ENCODE results near the gene NFYC.
"Not testable (repeated sequence)": the region's sequence is repeated elsewhere in the genome, so short reads cannot be mapped to it uniquely, and the experiment has no call there.

Gene NFYC

DNA sequence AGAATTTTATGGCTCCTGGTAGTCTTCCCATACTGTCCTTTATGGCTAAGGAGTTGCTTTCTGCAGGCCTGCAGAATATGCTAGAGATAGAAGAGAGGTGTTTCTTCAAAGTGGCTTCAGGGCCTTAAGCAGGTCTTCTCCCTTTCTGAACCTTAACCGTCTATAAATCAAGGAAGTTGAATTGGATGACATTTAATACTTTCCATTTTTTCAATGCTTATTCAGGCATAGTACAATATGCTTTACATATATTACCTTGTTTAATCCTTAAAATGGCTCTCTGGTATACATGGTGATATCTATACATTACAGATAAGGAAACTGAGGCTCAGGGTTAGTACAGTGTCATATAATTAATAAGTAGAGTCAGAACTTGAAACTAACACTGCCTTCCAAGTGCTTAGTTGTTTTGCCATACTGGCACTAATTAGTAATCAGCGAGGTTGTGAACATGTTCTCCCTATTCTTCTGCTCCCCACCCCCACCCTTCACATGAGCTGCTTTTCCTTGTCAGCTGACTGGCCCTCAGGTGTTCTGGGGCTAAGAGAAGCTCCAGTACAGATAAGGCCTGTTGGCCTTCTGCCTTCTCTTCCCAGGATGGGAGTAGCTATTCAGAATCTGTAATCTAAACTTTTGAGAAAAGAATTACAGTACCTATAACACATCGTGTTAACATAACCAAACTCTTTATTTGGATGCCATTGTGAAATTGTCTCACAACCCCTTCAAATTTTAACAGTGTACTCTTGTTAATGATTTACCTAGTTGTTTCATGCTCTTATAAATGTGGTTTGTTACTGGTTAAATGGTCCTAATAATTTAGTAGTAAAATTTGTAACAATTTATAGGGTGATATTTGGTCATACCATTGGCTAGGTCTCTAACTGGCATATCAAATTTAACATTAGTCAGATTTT lies 13.6 kb downstream of the NFYC start:
- no peak for DNase-seq (ENCODE audit: low read depth in 4 of 4, low spot score in 1 of 4)

DNA sequence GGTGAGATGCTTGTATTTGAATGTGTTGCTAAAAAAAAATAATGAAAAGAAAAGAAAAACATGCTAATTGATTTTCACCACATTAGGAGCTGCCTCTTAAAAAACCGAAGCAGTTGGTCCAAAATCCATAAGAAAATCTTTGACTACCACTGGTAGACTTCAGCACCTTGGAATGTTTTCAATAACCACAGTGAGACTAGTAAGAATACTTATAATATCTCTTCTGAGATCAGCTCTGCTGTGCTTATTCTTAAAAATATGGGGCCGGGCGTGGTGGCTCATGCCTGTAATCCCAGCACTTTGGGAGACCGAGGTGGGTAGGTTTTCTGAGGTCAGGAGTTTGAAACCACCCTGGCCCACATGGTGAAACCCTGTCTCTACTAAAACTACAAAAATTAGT lies 15.1 kb downstream of the NFYC start:
- DNase-seq (ENCODE audit: low read depth in 4 of 4, low spot score in 1 of 4): no peak

DNA sequence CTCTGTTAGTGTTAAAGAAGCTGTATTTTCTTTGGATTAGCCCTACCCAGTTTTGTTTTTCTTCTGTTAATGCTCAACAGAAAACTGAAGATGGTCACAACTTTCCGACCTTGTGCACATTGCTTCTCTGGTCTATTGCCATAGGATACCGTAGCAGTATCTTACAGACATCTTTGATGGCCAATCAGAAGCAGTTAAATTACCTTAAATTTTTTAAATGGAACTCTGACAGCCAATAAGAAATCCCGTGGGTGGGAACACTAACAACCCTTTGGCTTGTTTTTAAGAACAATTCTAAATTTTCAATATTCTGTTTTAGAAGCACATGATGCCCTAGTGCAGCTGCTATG lies 17.2 kb downstream of the NFYC start:
- DNase-seq (ENCODE audit: low read depth in 4 of 4, low spot score in 1 of 4): no peak

DNA sequence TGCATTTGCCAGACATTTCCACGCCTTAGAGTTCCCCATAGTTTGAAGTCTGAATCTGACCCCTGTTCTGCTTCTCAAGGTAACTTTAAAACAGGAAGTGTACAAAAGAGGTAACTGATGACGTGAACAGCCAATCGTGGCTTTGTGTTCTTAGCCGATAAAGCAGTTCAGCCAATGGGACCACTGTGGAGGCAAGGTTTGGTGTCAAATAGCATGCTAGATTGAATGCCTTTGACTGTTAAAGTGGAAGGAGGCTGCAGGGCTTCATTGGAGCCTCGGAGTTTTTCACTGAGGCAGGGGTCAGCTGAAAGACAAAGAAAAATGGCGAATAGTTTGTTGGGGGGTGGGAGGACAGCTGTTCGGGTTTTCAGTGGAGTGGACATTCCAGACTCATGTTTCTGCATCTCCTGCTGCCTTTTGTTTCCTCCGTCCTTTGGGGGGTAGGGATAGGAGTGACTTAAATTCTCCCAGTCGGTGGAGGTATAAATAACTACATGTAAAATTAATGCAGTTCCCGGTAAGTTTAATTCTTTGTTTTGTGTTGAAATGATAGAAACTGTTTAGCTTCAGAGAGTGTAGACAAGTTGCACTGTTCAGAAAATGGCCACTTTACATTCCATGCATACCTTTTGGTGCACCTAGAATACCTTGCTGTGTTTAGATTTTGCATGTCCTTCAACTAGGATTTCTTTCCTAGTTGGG lies 17.7 kb downstream of the NFYC start:
- DNase-seq (ENCODE audit: low read depth in 4 of 4, low spot score in 1 of 4): peak in 3 of 4 experiments; percentile 29 to 41 (median 38)

DNA sequence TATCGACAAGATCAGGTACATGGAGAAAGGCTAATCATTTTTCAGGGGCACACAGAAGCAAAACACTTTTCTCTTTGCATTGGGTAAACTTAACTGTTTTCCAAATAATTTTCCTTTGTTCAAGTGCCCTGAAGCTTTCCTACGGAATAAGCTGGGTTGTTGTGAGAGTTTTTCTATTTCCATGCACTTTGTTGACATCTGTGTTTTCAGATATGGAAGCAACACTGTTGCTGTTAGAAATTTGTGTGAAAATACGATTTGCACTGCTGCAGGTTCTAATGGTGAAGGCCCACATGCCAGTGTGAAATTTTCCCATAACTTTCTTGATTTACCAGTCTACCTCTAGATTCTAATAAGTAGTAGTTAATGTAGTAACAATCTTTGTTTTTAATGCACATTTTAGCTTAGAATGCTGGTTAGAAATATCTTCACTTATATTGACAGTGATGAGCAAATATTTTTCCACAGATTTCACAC lies 18.3 kb downstream of the NFYC start:
- DNase-seq (ENCODE audit: low read depth in 4 of 4, low spot score in 1 of 4): no peak

DNA sequence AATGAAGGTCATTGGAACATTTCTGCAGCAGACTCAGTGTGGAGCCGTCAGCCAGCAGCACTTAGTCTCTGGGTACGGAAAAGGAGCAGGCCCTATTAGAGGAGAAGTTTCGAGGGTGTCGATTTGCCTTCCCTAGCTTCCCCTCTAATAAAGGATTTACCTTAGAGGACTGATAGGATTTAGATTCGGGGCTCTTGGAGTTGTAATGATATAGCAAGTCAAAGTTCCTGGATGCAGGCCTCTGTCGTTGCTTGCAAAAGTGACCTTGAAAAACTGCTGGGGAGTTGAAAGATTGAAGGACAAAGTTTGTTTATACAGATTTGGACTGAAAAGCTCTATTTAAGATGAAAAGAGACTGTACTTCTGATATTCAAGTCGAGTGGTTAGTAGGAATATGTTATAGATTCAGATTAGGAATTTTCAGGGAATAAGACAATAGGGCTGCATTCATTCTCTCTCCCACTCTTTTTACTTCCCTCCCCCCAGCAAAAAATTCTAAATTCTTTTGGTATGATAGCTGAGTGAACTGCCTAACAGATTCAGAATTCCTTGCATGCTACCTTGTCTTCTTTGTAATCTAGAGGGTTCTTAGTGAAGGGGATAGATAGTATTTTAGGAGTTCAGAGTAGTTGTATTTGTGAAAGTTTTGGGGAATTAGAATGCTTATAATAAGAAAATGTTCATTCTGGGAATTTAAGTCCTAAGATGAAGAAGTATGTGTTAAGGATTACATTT lies 19.2 kb downstream of the NFYC start:
- no peak for DNase-seq (ENCODE audit: low read depth in 4 of 4, low spot score in 1 of 4)

DNA sequence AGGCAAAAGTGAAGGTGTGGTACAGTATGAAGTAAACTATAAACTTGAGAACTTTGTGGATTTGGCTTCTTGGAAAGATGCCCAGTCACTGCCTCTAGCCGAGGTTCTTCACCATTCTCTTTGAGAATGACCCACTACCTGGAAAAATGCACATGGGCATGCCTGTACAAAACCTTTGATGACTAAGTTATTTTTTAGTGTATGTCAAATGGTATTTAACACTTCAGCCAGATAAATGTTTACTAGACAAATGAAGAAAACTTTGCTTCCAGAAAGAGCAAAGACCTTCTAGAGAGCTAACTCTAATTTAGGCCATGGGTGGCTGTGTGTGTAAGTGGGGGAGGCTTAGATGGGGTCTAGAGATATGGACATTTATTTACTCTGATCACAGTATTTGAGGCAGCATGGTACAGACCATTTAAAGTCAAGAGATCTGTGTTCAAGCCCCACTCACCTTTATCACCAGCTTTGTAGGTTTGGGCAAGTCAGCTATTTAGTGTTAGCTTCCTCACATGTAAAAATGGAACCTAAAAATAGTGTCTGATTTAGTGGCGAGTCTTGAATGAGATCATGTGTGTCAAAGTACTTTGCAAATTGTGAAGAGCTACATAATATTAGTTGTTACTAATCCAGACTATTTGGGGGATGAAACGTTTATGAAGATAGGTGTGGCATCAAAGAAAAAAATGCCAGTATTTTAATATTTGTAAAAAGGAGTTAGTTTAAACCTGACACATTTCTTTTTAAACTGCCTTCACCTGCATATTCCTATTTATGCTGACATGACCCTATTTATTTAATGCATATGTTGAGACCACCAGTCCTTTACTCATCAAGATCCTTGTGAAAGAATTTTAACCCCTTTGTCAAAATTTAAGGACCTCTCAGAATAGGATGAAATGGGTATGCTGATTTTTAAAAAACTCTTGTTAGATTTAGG lies 20.2 kb downstream of the NFYC start:
- DNase-seq (ENCODE audit: low read depth in 4 of 4, low spot score in 1 of 4): no peak

DNA sequence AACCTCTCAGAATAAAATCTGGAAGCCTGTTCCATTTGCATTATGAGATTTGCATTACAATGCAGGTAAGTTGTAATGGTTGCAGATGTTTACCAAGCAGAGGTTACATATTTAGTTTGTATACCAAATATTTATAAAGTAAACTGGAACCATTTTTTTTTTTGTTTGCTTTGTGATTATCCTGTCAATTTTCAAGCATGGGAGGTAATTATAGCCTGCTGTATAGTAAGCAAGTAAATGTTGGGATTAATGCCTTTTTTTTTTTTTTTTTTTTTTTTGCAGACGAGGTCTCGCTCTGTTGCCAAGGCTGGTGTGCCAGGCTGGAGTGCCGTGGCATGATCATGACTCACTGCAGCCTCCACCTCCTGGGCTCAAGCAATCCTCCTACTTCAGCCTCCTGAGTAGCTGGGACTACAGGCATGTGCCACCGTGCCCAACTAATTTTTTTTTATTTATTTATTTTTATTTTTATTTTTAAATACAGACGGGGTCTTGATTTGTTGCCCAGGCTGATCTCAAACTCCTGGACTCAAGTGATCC lies 21.0 kb downstream of the NFYC start:
- no peak for DNase-seq (ENCODE audit: low read depth in 4 of 4, low spot score in 1 of 4)

DNA sequence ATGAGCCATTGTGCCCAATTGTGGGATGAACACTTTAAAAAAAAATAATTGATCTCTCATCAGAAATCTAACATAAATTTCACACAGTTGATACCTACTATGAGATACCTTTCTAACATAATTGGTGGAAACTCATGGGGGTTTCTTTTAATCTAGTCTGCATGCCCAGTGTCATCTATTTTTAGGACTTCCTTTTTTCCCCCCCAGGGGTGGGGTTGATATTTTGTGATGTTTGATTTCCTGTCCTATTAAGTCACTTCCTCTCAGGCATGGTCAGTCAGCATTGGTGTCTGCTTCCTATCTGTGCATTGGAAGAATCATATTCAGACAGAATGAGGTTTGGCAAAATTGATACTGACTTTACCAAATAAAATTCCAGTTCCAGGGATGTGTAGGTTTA lies 21.5 kb downstream of the NFYC start:
- DNase-seq (ENCODE audit: low read depth in 4 of 4, low spot score in 1 of 4): no peak

DNA sequence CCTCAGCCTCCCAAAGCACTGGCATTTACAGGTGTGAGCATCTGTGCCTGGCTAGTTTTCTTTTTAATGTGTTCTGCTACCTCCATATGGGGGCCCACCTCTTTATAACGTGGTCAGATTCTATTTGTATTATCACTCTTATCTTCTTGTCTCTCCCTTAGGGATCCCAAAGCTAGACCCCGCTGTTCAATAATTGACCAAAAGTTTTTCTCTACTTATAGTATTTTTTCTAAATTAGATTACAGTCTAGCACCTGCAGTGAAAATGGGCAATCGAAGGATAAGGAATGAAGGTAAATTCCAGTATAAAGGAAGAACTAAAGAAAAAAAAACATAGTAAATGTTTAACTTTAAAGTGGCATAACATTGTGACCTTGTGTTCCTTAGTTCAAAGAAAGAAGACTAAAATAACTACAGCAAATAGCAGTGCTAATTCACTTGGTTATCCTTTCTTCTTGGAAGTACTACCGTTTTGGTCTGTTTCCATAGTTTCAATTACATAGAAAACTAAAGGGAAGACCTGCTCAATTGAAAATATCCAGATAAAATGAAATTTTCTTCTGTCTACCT lies 24.1 kb downstream of the NFYC start:
- no peak for DNase-seq (ENCODE audit: low read depth in 4 of 4, low spot score in 1 of 4)

DNA sequence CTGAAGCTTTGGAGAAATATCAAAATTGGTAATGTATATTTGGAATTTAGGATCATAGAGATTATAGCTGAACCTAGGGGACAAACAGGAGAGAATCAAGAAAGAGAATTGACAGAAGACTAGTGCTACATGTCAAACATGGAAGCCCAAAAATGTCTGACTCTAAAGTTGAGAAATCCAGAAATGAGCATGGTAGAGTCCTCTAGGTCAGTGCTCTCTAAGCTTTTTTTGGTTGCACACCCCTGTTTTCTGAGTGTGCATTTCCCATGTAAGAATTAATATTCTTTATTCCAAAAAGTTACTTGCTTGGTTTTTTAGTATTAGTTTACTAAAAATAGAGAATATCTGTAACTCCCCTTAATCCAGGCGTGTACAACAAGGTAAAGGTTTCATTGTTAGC lies 25.6 kb downstream of the NFYC start:
- no peak for DNase-seq (ENCODE audit: low read depth in 4 of 4, low spot score in 1 of 4)

DNA sequence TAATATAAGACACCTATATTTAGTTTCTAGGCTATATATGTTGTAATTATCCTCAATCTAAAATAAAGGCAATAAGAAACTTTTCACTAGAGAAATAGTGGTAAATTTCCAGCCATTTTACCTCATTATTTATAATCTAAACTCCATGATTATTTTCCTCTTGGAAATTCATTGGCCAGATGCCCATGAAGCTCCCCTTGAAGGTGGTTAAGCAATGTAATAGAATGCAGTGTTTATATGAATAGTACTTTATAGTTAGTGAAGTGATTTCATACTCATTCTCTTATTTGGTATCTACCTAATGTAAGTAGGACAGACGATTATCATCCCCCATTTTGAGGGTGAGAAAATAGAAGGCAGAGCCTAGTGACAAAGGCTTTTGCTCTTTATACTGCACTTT lies 26.5 kb downstream of the NFYC start:
- no peak for DNase-seq (ENCODE audit: low read depth in 4 of 4, low spot score in 1 of 4)

DNA sequence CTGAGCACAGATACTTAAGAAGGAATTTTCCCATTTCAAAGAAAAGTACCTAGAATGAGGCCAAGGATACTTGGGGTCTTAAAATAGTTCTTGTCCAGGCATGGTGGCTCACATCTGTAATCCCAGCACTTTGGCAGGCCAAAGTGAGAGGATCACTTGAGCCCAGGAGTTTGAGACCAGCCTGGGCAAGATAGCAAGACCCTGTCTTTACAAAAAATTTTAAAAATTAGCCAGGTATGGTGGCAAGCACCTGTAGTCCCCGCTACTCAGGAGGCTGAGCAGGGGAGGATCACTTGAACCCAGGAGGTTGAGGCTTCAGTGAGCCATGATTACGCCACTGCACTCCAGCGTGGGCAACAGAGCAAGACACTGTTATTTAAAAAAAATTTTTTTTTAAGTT lies 29.0 kb downstream of the NFYC start:
- no peak for DNase-seq (ENCODE audit: low read depth in 4 of 4, low spot score in 1 of 4)

DNA sequence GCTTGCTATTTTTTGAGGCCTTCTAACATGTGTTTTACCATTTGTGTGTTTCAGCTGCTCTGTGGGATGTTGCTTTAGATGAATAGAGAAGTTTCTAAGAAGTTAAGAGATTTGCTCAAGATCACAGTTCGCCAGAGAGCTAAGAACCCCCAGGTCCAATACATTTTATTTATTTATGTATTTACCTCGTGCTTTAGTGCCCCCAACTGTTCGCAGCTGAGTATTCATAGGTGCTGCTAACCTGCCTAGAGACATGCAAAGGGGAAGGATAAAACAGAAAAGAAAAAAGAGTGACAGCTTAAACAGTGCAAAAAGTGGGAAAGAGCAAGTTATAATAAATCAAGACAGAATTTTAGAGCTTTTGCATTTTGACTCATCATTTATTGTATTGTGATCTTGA lies 31.1 kb downstream of the NFYC start:
- no peak for DNase-seq (ENCODE audit: low read depth in 4 of 4, low spot score in 1 of 4)

DNA sequence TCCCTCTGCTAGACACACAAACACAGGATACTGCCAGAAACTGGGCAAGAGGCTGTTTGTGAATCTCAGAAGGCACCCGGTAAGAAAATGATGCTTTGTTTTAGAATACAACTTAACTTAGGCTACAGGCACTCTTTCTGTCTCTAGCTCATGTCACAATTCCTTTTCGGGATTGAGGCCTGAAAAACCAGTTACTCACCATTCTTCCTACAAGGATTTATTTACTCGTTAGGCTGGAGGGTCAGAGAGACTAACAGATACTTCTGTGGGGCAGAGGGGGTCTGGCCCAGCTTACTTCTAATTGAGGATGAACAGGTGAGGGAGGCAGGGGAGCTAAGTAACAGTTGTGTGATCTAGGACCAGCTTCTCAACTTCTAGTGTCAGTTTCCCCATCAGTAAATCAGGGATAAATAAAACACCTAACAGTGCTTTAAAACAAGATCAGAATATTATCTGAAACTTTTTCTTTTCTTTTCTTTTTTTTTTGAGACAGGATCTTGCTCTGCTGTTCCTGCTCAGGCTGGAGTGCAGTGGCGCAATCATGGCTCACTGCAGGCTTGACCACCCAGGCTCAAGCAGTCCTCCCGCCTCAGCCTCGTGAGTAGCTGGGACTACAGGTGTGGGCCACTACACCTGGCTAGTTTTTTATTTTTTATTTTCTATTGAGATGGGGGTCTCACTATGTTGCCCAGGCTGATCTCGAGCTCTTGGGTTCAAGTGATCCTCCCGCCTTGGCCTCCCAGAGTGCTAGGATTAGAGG lies 31.9 kb downstream of the NFYC start:
- no peak for DNase-seq (ENCODE audit: low read depth in 4 of 4, low spot score in 1 of 4)

DNA sequence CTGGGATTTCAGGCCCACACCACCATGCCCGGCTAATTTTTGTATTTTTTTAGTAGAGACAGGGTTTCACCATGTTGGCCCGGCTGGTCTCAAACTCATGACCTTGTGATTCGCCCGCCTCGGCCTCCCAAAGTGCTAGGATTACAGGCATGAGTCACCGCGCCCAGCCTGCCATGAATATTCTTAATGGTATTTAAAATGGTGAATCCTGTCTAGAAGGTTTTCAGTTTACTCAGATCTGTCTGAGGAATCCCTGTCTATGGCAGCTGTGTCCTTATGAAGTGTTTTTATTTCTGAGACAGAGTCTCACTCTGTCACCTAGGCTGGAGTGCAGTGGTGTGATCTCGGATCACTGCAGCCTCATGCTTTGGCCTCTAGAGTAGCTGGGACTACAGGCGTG lies 36.2 kb downstream of the NFYC start:
- not testable (repeated sequence) for DNase-seq (ENCODE audit: low read depth in 4 of 4, low spot score in 1 of 4)

DNA sequence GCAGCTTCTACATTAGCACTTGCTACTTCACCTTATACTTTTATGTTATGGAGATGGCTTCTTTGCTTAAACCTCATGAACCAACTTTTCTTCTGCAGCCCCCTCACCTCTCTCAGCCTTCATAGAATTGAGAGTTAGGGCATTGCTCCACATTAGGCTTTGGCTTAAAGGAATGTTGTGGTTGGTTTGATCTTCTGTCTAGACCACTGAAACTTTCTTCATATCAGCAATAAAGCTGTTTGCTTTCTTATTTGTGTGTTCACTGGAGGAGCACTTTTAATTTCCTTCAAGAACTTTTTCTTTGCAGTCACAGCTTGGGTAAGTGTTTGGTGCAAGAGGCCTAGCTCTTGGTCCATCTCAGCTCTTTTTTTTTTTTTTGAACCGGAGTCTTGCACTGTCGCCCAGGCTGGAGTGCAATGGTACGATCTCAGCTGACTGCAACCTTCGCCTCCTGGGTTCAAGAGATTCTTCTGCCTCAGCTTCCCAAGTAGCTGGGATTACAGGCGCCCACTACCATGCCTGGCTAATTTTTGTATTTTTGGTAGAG lies 37.9 kb downstream of the NFYC start:
- DNase-seq (ENCODE audit: low read depth in 4 of 4, low spot score in 1 of 4): not testable (repeated sequence)

DNA sequence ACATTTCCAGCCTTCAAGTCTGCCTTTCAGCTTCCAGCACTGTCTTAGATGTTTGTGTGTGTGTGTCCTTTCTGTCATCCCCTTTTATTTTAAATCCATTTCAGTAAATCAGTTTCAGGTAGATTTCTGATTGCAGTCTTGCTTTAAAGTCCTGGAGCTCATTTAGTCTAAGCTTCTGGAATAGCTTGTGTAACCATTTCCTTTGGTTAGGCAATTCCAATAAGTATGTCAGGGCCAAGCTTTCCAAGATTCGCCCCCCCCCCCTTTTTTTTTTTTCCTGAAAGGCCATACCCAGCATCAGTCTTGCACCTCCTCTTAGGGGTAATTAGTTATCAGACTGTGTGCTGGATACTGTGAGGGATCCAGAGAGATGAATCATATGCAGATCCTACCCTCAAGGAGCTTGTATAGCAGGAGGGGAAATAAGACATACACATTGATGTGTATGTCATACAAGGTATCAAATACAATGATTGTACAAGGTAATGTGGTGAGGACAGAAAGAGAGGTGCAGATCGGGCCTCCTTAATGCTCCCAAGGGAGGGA lies 41.3 kb downstream of the NFYC start:
- DNase-seq (ENCODE audit: low read depth in 4 of 4, low spot score in 1 of 4): no peak

Data from stimulated activated CD4-positive, alpha-beta T cell treated with anti-CD3 and anti-CD28 coated beads, Interleukin-1b, Interleukin-23, amount 100 ng/mL, for 24 hours (primary cell).